Measurements from ENCODE around the gene APLF.
"Not testable (repeated sequence)": the region's sequence is repeated elsewhere in the genome, so short reads cannot be mapped to it uniquely, and the experiment has no call there.

APLF gene

GRCh38 chr2:68482296-68482820 is 15.0 kb downstream of the APLF start:
- TF ChIP-seq, protein P1, sequence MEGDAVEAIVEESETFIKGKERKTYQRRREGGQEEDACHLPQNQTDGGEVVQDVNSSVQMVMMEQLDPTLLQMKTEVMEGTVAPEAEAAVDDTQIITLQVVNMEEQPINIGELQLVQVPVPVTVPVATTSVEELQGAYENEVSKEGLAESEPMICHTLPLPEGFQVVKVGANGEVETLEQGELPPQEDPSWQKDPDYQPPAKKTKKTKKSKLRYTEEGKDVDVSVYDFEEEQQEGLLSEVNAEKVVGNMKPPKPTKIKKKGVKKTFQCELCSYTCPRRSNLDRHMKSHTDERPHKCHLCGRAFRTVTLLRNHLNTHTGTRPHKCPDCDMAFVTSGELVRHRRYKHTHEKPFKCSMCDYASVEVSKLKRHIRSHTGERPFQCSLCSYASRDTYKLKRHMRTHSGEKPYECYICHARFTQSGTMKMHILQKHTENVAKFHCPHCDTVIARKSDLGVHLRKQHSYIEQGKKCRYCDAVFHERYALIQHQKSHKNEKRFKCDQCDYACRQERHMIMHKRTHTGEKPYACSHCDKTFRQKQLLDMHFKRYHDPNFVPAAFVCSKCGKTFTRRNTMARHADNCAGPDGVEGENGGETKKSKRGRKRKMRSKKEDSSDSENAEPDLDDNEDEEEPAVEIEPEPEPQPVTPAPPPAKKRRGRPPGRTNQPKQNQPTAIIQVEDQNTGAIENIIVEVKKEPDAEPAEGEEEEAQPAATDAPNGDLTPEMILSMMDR (IDR thresholded peaks at IDR 0.05; ENCODE audit: low read depth, low read length, missing control alignments), result no peak
- in situ Hi-C loops (cut with HindIII; ENCODE audit: low sequenced_read_pairs), result loop anchor here (25.0 kb wide), 1 partner anchor 230 kb away; no protein-coding TSS in a partner anchor

GRCh38 chr2:68483011-68483410 is 15.6 kb downstream of the APLF start:
- DNase-seq (ENCODE audit: low read depth), result no peak
- TF ChIP-seq, protein P1 (IDR thresholded peaks at IDR 0.05; ENCODE audit: low read depth, low read length, missing control alignments), result no peak
- H3K4me3 ChIP-seq (ENCODE audit: low read depth, low read length), result no peak overlapping the region
- in situ Hi-C loops (cut with HindIII; ENCODE audit: low sequenced_read_pairs), result loop anchor here (25.0 kb wide), 1 partner anchor 229 kb away; no protein-coding TSS in a partner anchor

More at GRCh38 chr2:68482296-68482820, 15.0 kb downstream of the APLF start:
- H3K4me3 ChIP-seq (ENCODE audit: low read depth, low read length), result no peak overlapping the region
- DNase-seq (ENCODE audit: low read depth), result no peak

DNA sequence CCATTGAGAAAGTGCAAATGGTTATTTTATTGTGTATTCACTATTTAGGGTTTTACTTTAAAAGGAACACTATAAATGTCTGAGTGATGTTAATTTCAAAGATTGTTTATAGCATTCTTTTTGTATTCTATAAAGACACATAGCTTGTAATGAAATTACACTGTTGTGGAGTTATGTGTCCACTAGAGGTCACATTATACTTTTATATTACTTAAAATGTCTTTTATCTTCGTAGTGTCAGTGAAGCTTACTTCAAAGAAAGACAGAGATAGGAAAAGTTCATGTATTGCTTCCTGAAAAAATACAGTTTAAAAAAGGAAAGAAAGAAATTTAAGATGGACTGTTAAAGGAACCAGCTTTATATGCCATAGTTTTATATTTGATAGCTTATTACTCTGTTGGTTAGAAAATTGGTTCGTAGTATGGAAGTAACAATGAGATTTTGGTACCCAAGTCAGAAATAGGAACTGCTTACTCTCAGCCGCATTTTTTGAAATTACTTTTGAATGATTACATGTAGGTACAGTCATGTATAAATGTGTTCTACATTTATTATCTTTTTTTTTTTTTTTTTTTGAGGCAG is 20.5 kb downstream of the APLF start:
- TF ChIP-seq, protein P1 (IDR thresholded peaks at IDR 0.05; ENCODE audit: low read depth, low read length, missing control alignments), result peak; percentile 3
- no peak for DNase-seq (ENCODE audit: low read depth)
- no peak overlapping the region for H3K4me3 ChIP-seq (ENCODE audit: low read depth, low read length)
- in situ Hi-C loops (cut with HindIII; ENCODE audit: low sequenced_read_pairs), result loop anchor here (25.0 kb wide), 1 partner anchor 224 kb away; no protein-coding TSS in a partner anchor

GRCh38 chr2:68488605-68489004 is 21.2 kb downstream of the APLF start:
- H3K4me3 ChIP-seq (ENCODE audit: low read depth, low read length); DNase-seq (ENCODE audit: low read depth): not testable (repeated sequence)
- in situ Hi-C loops (cut with HindIII; ENCODE audit: low sequenced_read_pairs), result loop anchor here (25.0 kb wide), 1 partner anchor 224 kb away; no protein-coding TSS in a partner anchor

- in situ Hi-C loops (cut with HindIII; ENCODE audit: low sequenced_read_pairs), result loop anchor here (25.0 kb wide), 1 partner anchor 223 kb away; no protein-coding TSS in a partner anchor
- TF ChIP-seq, protein P1 (IDR thresholded peaks at IDR 0.05; ENCODE audit: low read depth, low read length, missing control alignments), result no peak
- no peak overlapping the region for H3K4me3 ChIP-seq (ENCODE audit: low read depth, low read length)
- no peak for DNase-seq (ENCODE audit: low read depth)
These were observed 21.9 kb downstream of the APLF start for GRCh38 chr2:68489282-68489681.

DNA sequence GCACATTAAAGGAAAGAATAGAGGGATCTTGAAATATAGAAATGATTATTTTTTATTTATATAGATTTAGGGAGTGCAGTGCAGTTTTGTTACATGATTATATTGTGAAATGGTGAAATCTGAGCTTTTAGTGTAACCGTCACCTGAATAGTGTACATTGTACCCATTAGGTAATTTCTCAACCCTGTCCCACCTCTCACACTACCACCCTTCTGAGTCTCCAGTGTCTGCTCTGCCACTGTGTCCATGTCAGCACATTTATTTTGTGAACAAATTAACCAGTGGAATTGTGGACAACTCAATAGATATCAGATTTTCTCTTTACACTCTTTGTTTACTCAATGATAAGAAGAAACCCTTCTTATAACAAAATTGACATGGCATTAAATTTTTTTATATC is 24.2 kb downstream of the APLF start:
- in situ Hi-C loops (cut with HindIII; ENCODE audit: low sequenced_read_pairs), result loop anchor here (25.0 kb wide), 1 partner anchor 221 kb away; no protein-coding TSS in a partner anchor
- TF ChIP-seq, protein P1 (IDR thresholded peaks at IDR 0.05; ENCODE audit: low read depth, low read length, missing control alignments), result no peak

GRCh38 chr2:68499133-68499532 is 31.7 kb downstream of the APLF start:
- DNase-seq (ENCODE audit: low read depth), result no peak
- TF ChIP-seq, protein P1 (IDR thresholded peaks at IDR 0.05; ENCODE audit: low read depth, low read length, missing control alignments), result no peak
- H3K4me3 ChIP-seq (ENCODE audit: low read depth, low read length), result no peak overlapping the region
- in situ Hi-C loops (cut with HindIII; ENCODE audit: low sequenced_read_pairs), result loop anchor here (5.0 to 25.0 kb wide), 2 partner anchors 83 to 213 kb away; no protein-coding TSS in a partner anchor

More for the DNA sequence above, 24.2 kb downstream of the APLF start:
- no peak for DNase-seq (ENCODE audit: low read depth)
- no peak overlapping the region for H3K4me3 ChIP-seq (ENCODE audit: low read depth, low read length)
